Astrocyte (in vitro differentiated cells and primary cell): ENCODE data around the gene LARGE1.

Experiments used
- EZH2 ChIP-seq: IDR thresholded peaks from 2 replicates; pipeline ENCODE4 v1.6.1; 2012; ENCODE audit warnings: mild to moderate bottlenecking, low read length, inconsistent platforms; ENCODE audit not compliant: insufficient read depth
- TF ChIP-seq, protein P1 (sequence below): IDR thresholded peaks from 2 replicates; pipeline ENCODE4 v1.5.1; 2011; ENCODE audit warnings: low read depth, mild to moderate bottlenecking, inconsistent platforms, low read length, moderate library complexity; ENCODE audit not compliant: insufficient read depth

DNA sequence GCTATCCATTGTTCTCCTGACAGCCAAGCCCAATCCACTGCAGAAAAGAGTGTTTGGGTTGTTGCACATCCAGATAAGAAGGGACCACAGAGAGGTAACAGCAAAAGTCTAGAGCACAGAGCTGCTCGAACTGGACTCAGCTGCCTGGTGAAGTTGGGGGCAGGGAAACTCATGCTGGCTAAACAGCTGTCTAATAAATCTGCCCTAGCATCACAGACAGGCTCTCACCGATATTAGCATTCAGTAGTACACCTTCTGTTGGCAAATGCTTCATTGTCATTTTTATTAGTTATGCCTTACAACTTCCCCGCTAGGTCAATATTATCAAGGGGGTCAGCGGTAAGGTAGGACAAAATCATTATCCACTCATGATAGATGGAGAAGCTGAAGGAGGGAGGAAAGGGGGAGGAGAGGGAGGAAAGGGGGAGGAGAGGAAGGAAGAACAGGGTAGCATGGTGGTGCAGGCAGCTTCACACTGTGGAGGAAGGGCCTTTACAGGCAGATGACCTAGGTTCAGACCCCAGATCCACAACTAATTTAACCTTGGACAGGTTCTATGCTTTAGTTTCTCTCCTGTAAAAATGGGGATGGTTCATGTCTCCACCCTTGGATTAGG, 102.7 kb downstream of the LARGE1 start:
- TF ChIP-seq, protein P1, sequence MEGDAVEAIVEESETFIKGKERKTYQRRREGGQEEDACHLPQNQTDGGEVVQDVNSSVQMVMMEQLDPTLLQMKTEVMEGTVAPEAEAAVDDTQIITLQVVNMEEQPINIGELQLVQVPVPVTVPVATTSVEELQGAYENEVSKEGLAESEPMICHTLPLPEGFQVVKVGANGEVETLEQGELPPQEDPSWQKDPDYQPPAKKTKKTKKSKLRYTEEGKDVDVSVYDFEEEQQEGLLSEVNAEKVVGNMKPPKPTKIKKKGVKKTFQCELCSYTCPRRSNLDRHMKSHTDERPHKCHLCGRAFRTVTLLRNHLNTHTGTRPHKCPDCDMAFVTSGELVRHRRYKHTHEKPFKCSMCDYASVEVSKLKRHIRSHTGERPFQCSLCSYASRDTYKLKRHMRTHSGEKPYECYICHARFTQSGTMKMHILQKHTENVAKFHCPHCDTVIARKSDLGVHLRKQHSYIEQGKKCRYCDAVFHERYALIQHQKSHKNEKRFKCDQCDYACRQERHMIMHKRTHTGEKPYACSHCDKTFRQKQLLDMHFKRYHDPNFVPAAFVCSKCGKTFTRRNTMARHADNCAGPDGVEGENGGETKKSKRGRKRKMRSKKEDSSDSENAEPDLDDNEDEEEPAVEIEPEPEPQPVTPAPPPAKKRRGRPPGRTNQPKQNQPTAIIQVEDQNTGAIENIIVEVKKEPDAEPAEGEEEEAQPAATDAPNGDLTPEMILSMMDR: no peak
- no peak for TF ChIP-seq EZH2
